ENCODE measurements around the gene B4GALT6. TPM values are rescaled to one million over a fixed set of nuclear protein-coding genes. Genes with fewer than 3 reads are reported as not detected.

B4GALT6 gene
- total RNA-seq, 4 donors from 2014 or later: 0.40 to 3.0 (median 1.6) TPM

DNA sequence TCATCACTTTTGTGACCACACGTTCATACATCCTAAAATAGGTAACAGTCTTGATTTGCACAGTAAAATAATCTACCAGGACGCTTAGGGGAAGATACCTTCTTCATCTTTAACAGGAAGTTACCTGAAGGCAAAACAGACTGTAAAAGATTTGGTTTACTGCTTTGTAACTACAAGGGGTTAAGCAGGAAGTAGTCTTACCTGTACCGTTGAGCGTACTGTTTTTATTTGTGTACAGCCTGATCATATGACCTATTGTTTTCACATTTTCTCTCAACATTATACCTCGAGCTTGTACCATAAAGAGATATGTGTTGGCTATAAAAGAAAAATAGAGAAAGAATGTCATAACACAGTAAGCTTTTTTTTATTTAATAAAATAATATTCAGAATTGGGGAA is 18.3 kb downstream of the B4GALT6 start:
- intact Hi-C loops (cut with DNase I; ENCODE audit: low total_unique reads): no loop called here
- H3K27me3 ChIP-seq: no peaks in the 10 kb centered on the region
- TF ChIP-seq EP300 (IDR thresholded peaks at IDR 0.05; ENCODE audit: low read depth): no peak
- TF ChIP-seq, protein P1, sequence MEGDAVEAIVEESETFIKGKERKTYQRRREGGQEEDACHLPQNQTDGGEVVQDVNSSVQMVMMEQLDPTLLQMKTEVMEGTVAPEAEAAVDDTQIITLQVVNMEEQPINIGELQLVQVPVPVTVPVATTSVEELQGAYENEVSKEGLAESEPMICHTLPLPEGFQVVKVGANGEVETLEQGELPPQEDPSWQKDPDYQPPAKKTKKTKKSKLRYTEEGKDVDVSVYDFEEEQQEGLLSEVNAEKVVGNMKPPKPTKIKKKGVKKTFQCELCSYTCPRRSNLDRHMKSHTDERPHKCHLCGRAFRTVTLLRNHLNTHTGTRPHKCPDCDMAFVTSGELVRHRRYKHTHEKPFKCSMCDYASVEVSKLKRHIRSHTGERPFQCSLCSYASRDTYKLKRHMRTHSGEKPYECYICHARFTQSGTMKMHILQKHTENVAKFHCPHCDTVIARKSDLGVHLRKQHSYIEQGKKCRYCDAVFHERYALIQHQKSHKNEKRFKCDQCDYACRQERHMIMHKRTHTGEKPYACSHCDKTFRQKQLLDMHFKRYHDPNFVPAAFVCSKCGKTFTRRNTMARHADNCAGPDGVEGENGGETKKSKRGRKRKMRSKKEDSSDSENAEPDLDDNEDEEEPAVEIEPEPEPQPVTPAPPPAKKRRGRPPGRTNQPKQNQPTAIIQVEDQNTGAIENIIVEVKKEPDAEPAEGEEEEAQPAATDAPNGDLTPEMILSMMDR (IDR thresholded peaks at IDR 0.05): no peak
- TF ChIP-seq POLR2AphosphoS5 (IDR thresholded peaks at IDR 0.05): no peak
- TF ChIP-seq POLR2A (IDR thresholded peaks at IDR 0.05): no peak
- no peak for DNase-seq
- in situ Hi-C loops (cut with MboI; ENCODE audit: low pct_ligation_motif_present in 1 of 4, low pct_unique_long_range_greater_than_20kb in 1 of 4, low sequenced_read_pairs in 3 of 4): no loop called here
- no peaks in the 10 kb centered on the region for H3K9me3 ChIP-seq
- H3K4me1 ChIP-seq: peaks cover 0 to 11% (median 0%) of the 10 kb centered on the region in 4 donors
- no peak overlapping the region for H3K4me3 ChIP-seq
- H3K27ac ChIP-seq: no peak overlapping the region
- no peaks in the 10 kb centered on the region for H3K36me3 ChIP-seq
- 50 to 59% methylated on average over 5 of the region's 5 CpGs for WGBS, 2 donors (ENCODE audit: low coverage in 1 of 2)

- Histone ChIP-seq H3K4me1 (peaks cover 0 to 8% (median under 1%) of the 10 kb centered on the region in 4 donors), H3K36me3 (no peaks in the 10 kb centered on the region), H3K27me3 (no peaks in the 10 kb centered on the region), H3K9me3 (no peaks in the 10 kb centered on the region), H3K4me3 (no peak overlapping the region), H3K27ac (no peak overlapping the region)
- no peak for TF ChIP-seq POLR2AphosphoS5 (IDR thresholded peaks at IDR 0.05)
- 86 to 96% methylated on average over 1 of the region's 1 CpG for WGBS, 2 donors (ENCODE audit: low coverage in 1 of 2)
- in situ Hi-C loops (cut with MboI; ENCODE audit: low pct_ligation_motif_present in 1 of 4, low pct_unique_long_range_greater_than_20kb in 1 of 4, low sequenced_read_pairs in 3 of 4): no loop called here
- DNase-seq: no peak
- intact Hi-C loops (cut with DNase I; ENCODE audit: low total_unique reads): no loop called here
Measured at GRCh38 chr18:31664101-31664500, 20.3 kb downstream of the B4GALT6 start.

DNA sequence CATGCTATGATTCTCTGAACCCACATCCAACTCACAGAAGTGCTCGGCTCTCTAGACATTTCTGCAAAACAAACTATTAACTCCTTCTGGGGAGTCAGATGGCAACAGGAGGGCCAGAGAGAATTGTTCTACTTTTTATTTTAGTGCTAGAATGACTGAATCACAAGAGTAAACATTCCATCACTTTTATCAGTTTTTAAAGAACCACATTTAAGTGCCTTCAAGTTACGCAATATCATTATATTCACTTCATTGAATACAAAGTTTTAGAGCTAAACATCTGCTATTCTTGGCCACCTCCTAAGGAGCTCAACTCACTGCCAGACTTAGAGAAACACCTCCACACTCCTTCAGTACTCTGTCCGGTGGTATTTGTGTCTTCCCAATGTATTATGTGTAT is 22.4 kb downstream of the B4GALT6 start:
- DNase-seq: no peak
- H3K27ac ChIP-seq: no peak overlapping the region
- no peaks in the 10 kb centered on the region for H3K36me3 ChIP-seq
- TF ChIP-seq POLR2A (IDR thresholded peaks at IDR 0.05) (no peak), EP300 (IDR thresholded peaks at IDR 0.05; ENCODE audit: low read depth) (no peak), POLR2AphosphoS5 (IDR thresholded peaks at IDR 0.05) (no peak)
- TF ChIP-seq, protein P1 (IDR thresholded peaks at IDR 0.05): no peak
- 46 to 54% methylated on average over 3 of the region's 3 CpGs for WGBS, 2 donors (ENCODE audit: low coverage in 1 of 2)
- H3K4me3 ChIP-seq: no peak overlapping the region
- H3K9me3 ChIP-seq: no peaks in the 10 kb centered on the region
- in situ Hi-C loops (cut with MboI; ENCODE audit: low pct_ligation_motif_present in 1 of 4, low pct_unique_long_range_greater_than_20kb in 1 of 4, low sequenced_read_pairs in 3 of 4): no loop called here
- H3K27me3 ChIP-seq: no peaks in the 10 kb centered on the region
- intact Hi-C loops (cut with DNase I; ENCODE audit: low total_unique reads): no loop called here
- peaks cover 0 to 19% (median 7%) of the 10 kb centered on the region in 4 donors for H3K4me1 ChIP-seq

DNA sequence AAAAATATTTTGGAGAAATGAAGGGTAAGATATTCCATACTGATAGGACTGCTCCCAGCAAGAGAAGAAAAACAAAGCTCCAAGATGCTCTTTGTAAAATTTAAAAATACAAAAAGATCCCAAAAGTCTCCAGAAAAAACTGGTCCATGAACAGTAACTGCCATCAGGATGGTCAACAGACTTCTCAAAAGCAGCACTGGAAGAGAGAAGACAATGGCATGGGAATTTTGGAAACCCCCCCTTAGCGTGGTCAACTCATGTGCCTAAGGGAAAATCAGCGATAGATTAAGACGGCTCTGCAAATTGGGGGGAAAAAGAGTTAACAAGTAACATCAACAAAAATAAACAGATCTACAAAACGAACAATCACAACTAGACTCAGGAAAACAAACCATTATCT is 23.6 kb downstream of the B4GALT6 start:
- H3K4me1 ChIP-seq: peaks cover 0 to 11% (median 7%) of the 10 kb centered on the region in 4 donors
- intact Hi-C loops (cut with DNase I; ENCODE audit: low total_unique reads) (no loop called here), in situ Hi-C loops (cut with MboI; ENCODE audit: low pct_ligation_motif_present in 1 of 4, low pct_unique_long_range_greater_than_20kb in 1 of 4, low sequenced_read_pairs in 3 of 4) (no loop called here)
- TF ChIP-seq POLR2AphosphoS5 (IDR thresholded peaks at IDR 0.05) (no peak), EP300 (IDR thresholded peaks at IDR 0.05; ENCODE audit: low read depth) (no peak), POLR2A (IDR thresholded peaks at IDR 0.05) (no peak)
- TF ChIP-seq, protein P1 (IDR thresholded peaks at IDR 0.05): no peak
- WGBS, 2 donors (ENCODE audit: low coverage in 1 of 2): 93 to 98% methylated on average over 4 of the region's 4 CpGs
- DNase-seq: no peak
- no peaks in the 10 kb centered on the region for H3K27me3 ChIP-seq
- no peak overlapping the region for H3K4me3 ChIP-seq
- H3K9me3 ChIP-seq: no peaks in the 10 kb centered on the region
- no peaks in the 10 kb centered on the region for H3K36me3 ChIP-seq
- H3K27ac ChIP-seq: no peak overlapping the region

- Histone ChIP-seq H3K4me3 (no peak overlapping the region), H3K27ac (peak overlapping the region in 3 of 4 donors; percentile 23 to 67 (median 64)), H3K4me1 (peaks cover 0 to 11% (median 7%) of the 10 kb centered on the region in 4 donors), H3K36me3 (no peaks in the 10 kb centered on the region), H3K27me3 (no peaks in the 10 kb centered on the region), H3K9me3 (no peaks in the 10 kb centered on the region)
- no peak for DNase-seq
- 67 to 79% methylated on average over 1 of the region's 1 CpG for WGBS, 2 donors (ENCODE audit: low coverage in 1 of 2)
- intact Hi-C loops (cut with DNase I; ENCODE audit: low total_unique reads) (no loop called here), in situ Hi-C loops (cut with MboI; ENCODE audit: low pct_ligation_motif_present in 1 of 4, low pct_unique_long_range_greater_than_20kb in 1 of 4, low sequenced_read_pairs in 3 of 4) (no loop called here)
- TF ChIP-seq POLR2AphosphoS5 (IDR thresholded peaks at IDR 0.05): no peak
- TF ChIP-seq POLR2A (IDR thresholded peaks at IDR 0.05): no peak
- TF ChIP-seq, protein P1 (IDR thresholded peaks at IDR 0.05): no peak
- TF ChIP-seq EP300 (IDR thresholded peaks at IDR 0.05; ENCODE audit: low read depth): no peak
Measured at GRCh38 chr18:31659576-31660177, 24.7 kb downstream of the B4GALT6 start.

Measured in transverse colon (tissue), 4 donors.